H1 (cell line): ENCODE results near the gene OR13G1. TPM values are rescaled to one million over a fixed set of nuclear protein-coding genes. Genes with fewer than 3 reads are reported as not detected.

Experiments
- CTCF ChIA-PET: fragments of 300-600 bp; sonication (Branson Sonifier 250); formaldehyde crosslinking; loops from one replicate; lab custom pipeline; 2021; ENCODE audit not compliant: partially characterized antibody; lab: Charles Lee
- POLR2A ChIA-PET: fragments of 300-600 bp; sonication (Branson Sonifier 250); formaldehyde crosslinking; loops from one replicate; lab custom pipeline; 2021; ENCODE audit warnings: inconsistent platforms; ENCODE audit not compliant: partially characterized antibody; lab: Charles Lee
- DNase-seq, 2 experiments: peaks; one replicate each; pipeline versions ENCODE4 v3.0.0 to v3.0.0-alpha.2; 2010 to 2022; ENCODE audit warnings: low spot score in 2 of 2, low read depth in 1 of 2, mixed read lengths in 1 of 2
- FAIRE-seq: peaks from 2 replicates; lab custom pipeline; 2011; peaks lifted over from hg19 to GRCh38; lab: Jason Lieb, UNC
- H2AFZ ChIP-seq: 2 replicates; pipeline ENCODE4 v1.8.1; 2012; ENCODE audit warnings: low read length, inconsistent platforms
- H2AK5ac ChIP-seq: 2 replicates; pipeline ENCODE4 v1.6.1; 2013; ENCODE audit warnings: low read depth, low read length
- H2BK120ac ChIP-seq: replicated peaks from 2 replicates; pipeline ENCODE3; 2013; ENCODE audit warnings: low read depth, low read length, inconsistent platforms
- H2BK12ac ChIP-seq: 2 replicates; pipeline ENCODE4 v1.6.1; 2013; ENCODE audit warnings: low read depth, low read length
- H2BK15ac ChIP-seq: 2 replicates; pipeline ENCODE4 v1.6.1; 2013; ENCODE audit warnings: low read length
- H2BK20ac ChIP-seq: 2 replicates; pipeline ENCODE4 v1.6.1; 2013; ENCODE audit warnings: low read length
- H2BK5ac ChIP-seq: 2 replicates; pipeline ENCODE4 v1.6.1; 2013; ENCODE audit warnings: low read depth, low read length
- H3K14ac ChIP-seq: 2 replicates; pipeline ENCODE4 v1.6.1; 2013; ENCODE audit warnings: inconsistent platforms; ENCODE audit not compliant: insufficient read length
- H3K18ac ChIP-seq: 2 replicates; pipeline ENCODE4 v1.6.1; 2013; ENCODE audit warnings: low read length; ENCODE audit errors: extremely low read depth
- H3K23ac ChIP-seq: 2 replicates; pipeline ENCODE4 v1.6.1; 2013; ENCODE audit warnings: inconsistent platforms; ENCODE audit not compliant: insufficient read length
- H3K23me2 ChIP-seq: 2 replicates; pipeline ENCODE4 v1.6.1; 2013; ENCODE audit warnings: low read depth, low read length
- H3K27ac ChIP-seq: 2 replicates; pipeline ENCODE4 v1.6.1; 2011; ENCODE audit warnings: low read depth, low read length, inconsistent platforms
- H3K27me3 ChIP-seq, 4 experiments: replicated peaks in 1 of 4; 1 replicate in 1 of 4; 2 replicates in 3 of 4; pipeline versions ENCODE4 v1.6.1 to v1.8.1; 2011 to 2013; ENCODE audit warnings: low read length in 3 of 4, mild to moderate bottlenecking in 3 of 4, inconsistent platforms in 2 of 4, mixed read lengths in 2 of 4, moderate library complexity in 1 of 4; ENCODE audit not compliant: control insufficient read depth in 3 of 4, insufficient read depth in 3 of 4; ENCODE audit errors: extremely low read depth in 1 of 4
- H3K36me3 ChIP-seq, 4 experiments: 2 replicates each; pipeline versions ENCODE4 v1.6.1 to v1.8.1; 2011 to 2013; ENCODE audit warnings: mild to moderate bottlenecking in 4 of 4, low read length in 3 of 4, moderate library complexity in 2 of 4, control low read depth in 1 of 4, inconsistent platforms in 1 of 4; ENCODE audit not compliant: insufficient read depth in 4 of 4, control insufficient read depth in 2 of 4
- H3K4ac ChIP-seq: replicated peaks from 2 replicates; pipeline ENCODE3; 2013; ENCODE audit warnings: low read length, low read depth, mixed read lengths, inconsistent platforms; ENCODE audit not compliant: insufficient read length
- H3K4me1 ChIP-seq, 4 experiments: replicated peaks in 1 of 4; 1 replicate in 1 of 4; 2 replicates in 3 of 4; pipeline versions ENCODE4 v1.6.1 to v1.8.1; 2011 to 2013; ENCODE audit warnings: low read length in 3 of 4, inconsistent platforms in 2 of 4, mixed read lengths in 1 of 4; ENCODE audit not compliant: insufficient read depth in 4 of 4, control insufficient read depth in 3 of 4
- H3K4me2 ChIP-seq, 2 experiments: 2 replicates each; pipeline versions ENCODE4 v1.6.1 to v1.8.1; 2011 to 2013; ENCODE audit warnings: low read depth in 2 of 2, low read length in 2 of 2, control low read depth in 1 of 2, inconsistent platforms in 1 of 2, mild to moderate bottlenecking in 1 of 2; ENCODE audit not compliant: insufficient read depth in 1 of 2
- H3K4me3 ChIP-seq, 4 experiments: fragments of 200-600, 300-600 bp in 1 of 4; sonication (generic), shearing (Covaris generic), sonication (Bioruptor Twin) in 1 of 4; 2 replicates each; pipeline versions ENCODE4 v1.5.1 to v1.8.1; 2011 to 2016; ENCODE audit warnings: low read length in 4 of 4, low read depth in 3 of 4, control low read depth in 2 of 4, inconsistent platforms in 2 of 4, mild to moderate bottlenecking in 2 of 4, mixed read lengths in 1 of 4, moderate library complexity in 1 of 4; ENCODE audit not compliant: insufficient read depth in 2 of 4; ENCODE audit errors: extremely low read depth in 1 of 4
- H3K56ac ChIP-seq: replicated peaks from 2 replicates; pipeline ENCODE3; 2013; ENCODE audit warnings: low read depth, mild to moderate bottlenecking, mixed read lengths, low read length, inconsistent platforms; ENCODE audit not compliant: insufficient read length
- H3K79me1 ChIP-seq: 2 replicates; pipeline ENCODE4 v1.6.1; 2013; ENCODE audit warnings: low read depth, low read length, control low read depth
- H3K79me2 ChIP-seq, 2 experiments: 2 replicates each; pipeline versions ENCODE4 v1.6.1 to v1.8.1; 2012 to 2013; ENCODE audit warnings: low read length in 2 of 2, mild to moderate bottlenecking in 2 of 2, inconsistent platforms in 1 of 2; ENCODE audit not compliant: insufficient read depth in 2 of 2, control insufficient read depth in 1 of 2
- H3K9ac ChIP-seq, 4 experiments: replicated peaks in 1 of 4; 1 replicate in 1 of 4; 2 replicates in 3 of 4; pipeline versions ENCODE4 v1.6.1 to v1.8.1; 2011 to 2013; ENCODE audit warnings: low read depth in 3 of 4, low read length in 3 of 4, control low read depth in 2 of 4, mild to moderate bottlenecking in 2 of 4, moderate library complexity in 2 of 4, inconsistent platforms in 1 of 4; ENCODE audit errors: extremely low read depth in 1 of 4
- H3K9me3 ChIP-seq, 2 experiments: 2 replicates each; pipeline versions ENCODE4 v1.6.1 to v1.8.1; 2012 to 2013; ENCODE audit warnings: mild to moderate bottlenecking in 2 of 2, moderate library complexity in 2 of 2, control low read depth in 1 of 2, inconsistent platforms in 1 of 2, low read depth in 1 of 2, low read length in 1 of 2, mixed read lengths in 1 of 2; ENCODE audit not compliant: insufficient read depth in 2 of 2
- H4K20me1 ChIP-seq, 2 experiments: replicated peaks in 1 of 2; 2 replicates each; pipeline versions ENCODE3 to v1.8.1; 2011 to 2013; ENCODE audit warnings: inconsistent platforms in 2 of 2, low read length in 2 of 2, mild to moderate bottlenecking in 1 of 2; ENCODE audit not compliant: insufficient read depth in 2 of 2, control insufficient read depth in 1 of 2
- H4K5ac ChIP-seq: 2 replicates; pipeline ENCODE4 v1.6.1; 2013; ENCODE audit warnings: low read length, low read depth, mixed read lengths, inconsistent platforms; ENCODE audit not compliant: insufficient read length
- H4K8ac ChIP-seq: 2 replicates; pipeline ENCODE4 v1.8.0; 2013; ENCODE audit warnings: mild to moderate bottlenecking, moderate library complexity, low read length, inconsistent platforms; ENCODE audit not compliant: insufficient read depth; ENCODE audit errors: extremely low read depth
- H4K91ac ChIP-seq: replicated peaks from 2 replicates; pipeline ENCODE3; 2013; ENCODE audit warnings: low read length, mixed read lengths, inconsistent platforms; ENCODE audit not compliant: insufficient read length
- CBX5 ChIP-seq: fragments of 300-800, 300-1000 bp; sonication (generic); IDR thresholded peaks from 2 replicates; pipeline ENCODE4 v1.7.1; 2016; ENCODE audit warnings: antibody characterized with exemption, low read length, low read depth
- CEBPB ChIP-seq: IDR thresholded peaks from 2 replicates; pipeline ENCODE4 v1.6.1; 2012; ENCODE audit warnings: low read depth, low read length
- SIN3A ChIP-seq, 2 experiments: IDR thresholded peaks in 1 of 2; conservative IDR thresholded peaks in 1 of 2; 2 replicates each; pipeline ENCODE4 v1.6.1; 2011 to 2012; ENCODE audit warnings: low read length in 2 of 2, improper control_type of control experiment in 1 of 2, low read depth in 1 of 2, mild to moderate bottlenecking in 1 of 2
- SIRT6 ChIP-seq: IDR thresholded peaks from one replicate; pipeline ENCODE4 v1.7.1; 2012; ENCODE audit warnings: low read length, inconsistent platforms
- TEAD4 ChIP-seq: IDR thresholded peaks from 2 replicates; pipeline ENCODE4 v1.6.1; 2012; ENCODE audit warnings: low read depth, low read length, inconsistent platforms, mixed read lengths
- WGBS, 2 experiments: shearing (Covaris generic) in 1 of 2; methylation state at CpG; one replicate each; pipeline versions ENCODE4 v1.1.6 to v1.1.7; 2013 to 2015; ENCODE audit warnings: low lambda C conversion rate in 2 of 2, mixed read lengths in 2 of 2, inconsistent platforms in 1 of 2, low coverage in 1 of 2, missing lambda C conversion rate in 1 of 2; ENCODE audit not compliant: insufficient replicate concordance in 2 of 2, insufficient coverage in 1 of 2, insufficient read length in 1 of 2; ENCODE audit errors: extremely low coverage in 1 of 2, missing lambda C conversion rate in 1 of 2; 5-methylcytosine and 5-hydroxymethylcytosine counted together
- polyA plus RNA-seq, 7 experiments: library from polyadenylated mRNA; depleted of rRNA in 3 of 7; stranded (reverse) in 5 of 7; unstranded in 2 of 7; fragments of >200 nt in 5 of 7; fragments of 200-250 nt in 2 of 7; gene quantifications; 1 replicate in 5 of 7; 2 replicates in 1 of 7; 4 replicates in 1 of 7; pipeline versions ENCODE4 v1.2.1 to v1.2.3, GENCODE V29; 2011 to 2013; ENCODE audit warnings: missing spikeins in 2 of 7, mixed read lengths in 2 of 7
- total RNA-seq: library from RNA; stranded (reverse); fragmentation: NEBNext Ultra II Directional; extraction: Animal tissue kit (Norgen Biotek cat#: 25700); gene quantifications from 2 replicates; pipeline ENCODE4 v1.2.1, GENCODE V29; 2021
- TF ChIP-seq, protein P1 (sequence below): IDR thresholded peaks from 2 replicates; pipeline ENCODE4 v1.6.1; 2011; ENCODE audit warnings: low read depth, mild to moderate bottlenecking, low read length; ENCODE audit not compliant: insufficient read depth
- TF ChIP-seq, protein P2 (sequence below): IDR thresholded peaks from 2 replicates; pipeline ENCODE4 v1.6.1; 2012; ENCODE audit warnings: low read length, inconsistent platforms

Gene OR13G1
- total and polyA plus RNA-seq, 2 of the 8 experiments (the other 6 are each of a cell fraction or from before 2014, with no cell fraction given), result not detected

DNA sequence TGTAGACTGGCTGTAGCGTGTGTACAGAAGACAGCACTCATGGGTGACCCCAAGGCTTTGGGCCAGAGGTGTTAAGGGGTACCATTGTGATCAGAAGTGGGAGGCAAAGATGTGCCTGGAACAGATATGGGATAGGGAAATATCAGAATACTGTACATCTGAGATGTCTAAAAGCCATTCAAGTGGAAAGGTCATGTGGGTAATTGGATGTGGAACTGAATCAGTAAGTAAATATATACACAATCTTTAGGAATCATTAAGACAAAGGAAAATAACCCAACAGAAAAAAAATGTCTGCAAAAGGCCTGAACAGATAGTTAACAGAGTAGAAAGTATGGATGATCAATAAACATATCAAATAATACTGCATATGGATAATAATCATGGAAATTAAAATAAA, 26.5 kb downstream of the OR13G1 start:
- H3K56ac ChIP-seq, result no peak overlapping the region
- peaks cover 0 to 3% (median 1%) of the 10 kb centered on the region in 4 experiments; a peak in 1 of 7 replicates for H3K4me1 ChIP-seq
- H3K4ac ChIP-seq, result no peak overlapping the region
- CTCF ChIA-PET, result no interaction called here
- no peak overlapping the region for H3K14ac ChIP-seq
- FAIRE-seq (no peak), DNase-seq (no peak)
- no peaks in the 10 kb centered on the region for H4K20me1 ChIP-seq
- 83% methylated on average over 1 of the region's 1 CpG; no CpG with 5 or more reads in 1 of the 2 experiments for WGBS, 2 experiments
- H3K4me3 ChIP-seq, result no peak overlapping the region
- no peak overlapping the region for H3K18ac ChIP-seq
- TF ChIP-seq CEBPB, result no peak
- TF ChIP-seq CBX5, result no peak
- no peak for TF ChIP-seq TEAD4
- TF ChIP-seq, protein P1, sequence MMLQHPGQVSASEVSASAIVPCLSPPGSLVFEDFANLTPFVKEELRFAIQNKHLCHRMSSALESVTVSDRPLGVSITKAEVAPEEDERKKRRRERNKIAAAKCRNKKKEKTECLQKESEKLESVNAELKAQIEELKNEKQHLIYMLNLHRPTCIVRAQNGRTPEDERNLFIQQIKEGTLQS, result no peak
- TF ChIP-seq SIRT6, result no peak
- TF ChIP-seq SIN3A (conservative IDR thresholded peaks at IDR 0.05 in 1 of 2, IDR thresholded peaks at IDR 0.05 in 1 of 2; ENCODE audit: low read depth in 1 of 2, low read length in 2 of 2), result no peak
- TF ChIP-seq, protein P2, sequence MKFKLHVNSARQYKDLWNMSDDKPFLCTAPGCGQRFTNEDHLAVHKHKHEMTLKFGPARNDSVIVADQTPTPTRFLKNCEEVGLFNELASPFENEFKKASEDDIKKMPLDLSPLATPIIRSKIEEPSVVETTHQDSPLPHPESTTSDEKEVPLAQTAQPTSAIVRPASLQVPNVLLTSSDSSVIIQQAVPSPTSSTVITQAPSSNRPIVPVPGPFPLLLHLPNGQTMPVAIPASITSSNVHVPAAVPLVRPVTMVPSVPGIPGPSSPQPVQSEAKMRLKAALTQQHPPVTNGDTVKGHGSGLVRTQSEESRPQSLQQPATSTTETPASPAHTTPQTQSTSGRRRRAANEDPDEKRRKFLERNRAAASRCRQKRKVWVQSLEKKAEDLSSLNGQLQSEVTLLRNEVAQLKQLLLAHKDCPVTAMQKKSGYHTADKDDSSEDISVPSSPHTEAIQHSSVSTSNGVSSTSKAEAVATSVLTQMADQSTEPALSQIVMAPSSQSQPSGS, result no peak
- H4K91ac ChIP-seq, result no peak overlapping the region
- H3K4me2 ChIP-seq, result no peak overlapping the region
- H3K9ac ChIP-seq, result no peak overlapping the region
- H2AFZ ChIP-seq, result no peak overlapping the region
- H3K79me1 ChIP-seq, result no peaks in the 10 kb centered on the region
- no peak overlapping the region for H4K8ac ChIP-seq
- no peak overlapping the region for H2BK12ac ChIP-seq
- H2AK5ac ChIP-seq, result no peak overlapping the region
- H3K27me3 ChIP-seq, result no peaks in the 10 kb centered on the region; a peak in 2 of 7 replicates
- H3K23ac ChIP-seq, result no peak overlapping the region
- no peak overlapping the region for H2BK20ac ChIP-seq
- POLR2A ChIA-PET, result no interaction called here
- H2BK120ac ChIP-seq, result no peak overlapping the region
- H3K23me2 ChIP-seq, result no peaks in the 10 kb centered on the region
- no peak overlapping the region for H2BK5ac ChIP-seq
- peaks cover 0 to 11% of the 10 kb centered on the region in 2 experiments; a peak in 1 of 4 replicates for H3K9me3 ChIP-seq
- no peak overlapping the region for H2BK15ac ChIP-seq
- H3K27ac ChIP-seq, result no peak overlapping the region
- H3K36me3 ChIP-seq, result no peaks in the 10 kb centered on the region
- H3K79me2 ChIP-seq, result no peaks in the 10 kb centered on the region
- H4K5ac ChIP-seq, result no peak overlapping the region
